PC-9 (cell line): ENCODE measurements around the gene DNMBP.
"Not testable (repeated sequence)": the region's sequence is repeated elsewhere in the genome, so short reads cannot be mapped to it uniquely, and the experiment has no call there.

Source experiments
- CTCF ChIP-seq: fragments of 200-600 bp; sonication (generic); conservative IDR thresholded peaks from 2 replicates; pipeline ENCODE4 v1.6.1; 2017; ENCODE audit warnings: mixed run types, antibody characterized with exemption, mild to moderate bottlenecking, moderate library complexity
- EZH2 ChIP-seq: fragments of 200-600 bp; sonication (generic); IDR thresholded peaks from 2 replicates; pipeline ENCODE4 v1.8.0; 2017; ENCODE audit warnings: antibody characterized with exemption, low read depth

- TF ChIP-seq CTCF, EZH2: not testable (repeated sequence)
These were observed 24.1 kb downstream of the DNMBP start for GRCh38 chr10:99985637-99986036.
